Lower leg skin (tissue), 3 donors: ENCODE measurements around the gene HPN.

Experiments
- POLR2A ChIP-seq, 2 donors: fragments of 450-650 bp; IDR thresholded peaks; one replicate each; pipeline ENCODE4 v1.6.1; 2016 to 2017; ENCODE audit warnings: antibody characterized with exemption in 2 of 2, mild to moderate bottlenecking in 1 of 2, moderate library complexity in 1 of 2
- TF ChIP-seq, protein P1 (sequence below), 3 donors: fragments of 450-650 bp; IDR thresholded peaks; one replicate each; pipeline ENCODE4 v1.5.1; 2016; ENCODE audit warnings: antibody characterized with exemption in 3 of 3, mild to moderate bottlenecking in 3 of 3, moderate library complexity in 2 of 3

DNA sequence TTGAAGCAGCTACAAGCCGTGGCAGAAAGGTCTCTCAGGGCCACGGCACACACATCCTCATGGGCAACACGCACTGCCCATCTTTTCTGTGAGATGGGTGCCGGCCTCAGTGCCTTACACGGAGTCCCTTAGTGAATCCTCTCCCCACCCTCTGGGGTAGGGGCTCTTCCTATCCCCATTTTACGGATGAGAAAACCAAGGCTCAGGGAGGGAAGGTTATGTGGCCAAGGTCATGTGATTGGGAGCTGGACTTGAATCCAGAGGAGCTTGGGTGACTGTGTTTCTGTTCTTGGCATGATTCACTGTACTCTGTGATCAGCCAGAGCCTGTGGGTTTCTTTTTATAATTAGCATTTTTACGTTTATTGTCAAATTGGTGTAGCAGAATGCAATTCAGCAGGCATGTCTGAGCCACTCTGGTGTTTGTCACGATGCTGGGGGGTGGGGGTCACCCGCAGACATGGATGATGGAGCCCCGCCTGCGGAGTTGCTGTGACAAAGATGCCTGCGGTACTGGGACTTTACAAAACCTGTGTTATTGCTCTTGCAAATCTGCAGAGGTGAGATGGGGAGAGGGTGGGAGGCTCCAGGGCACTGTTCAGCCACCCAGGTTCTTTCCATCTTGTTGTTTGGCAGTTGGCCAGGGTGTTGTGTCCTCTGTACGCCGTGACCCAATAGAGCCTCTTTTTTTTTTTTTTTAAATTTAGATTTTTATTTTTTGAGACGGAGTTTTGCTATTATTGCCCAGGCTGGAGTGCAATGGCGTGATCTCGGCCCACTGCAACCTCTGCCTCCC lies 6.7 kb upstream of the HPN start:
- TF ChIP-seq, protein P1, sequence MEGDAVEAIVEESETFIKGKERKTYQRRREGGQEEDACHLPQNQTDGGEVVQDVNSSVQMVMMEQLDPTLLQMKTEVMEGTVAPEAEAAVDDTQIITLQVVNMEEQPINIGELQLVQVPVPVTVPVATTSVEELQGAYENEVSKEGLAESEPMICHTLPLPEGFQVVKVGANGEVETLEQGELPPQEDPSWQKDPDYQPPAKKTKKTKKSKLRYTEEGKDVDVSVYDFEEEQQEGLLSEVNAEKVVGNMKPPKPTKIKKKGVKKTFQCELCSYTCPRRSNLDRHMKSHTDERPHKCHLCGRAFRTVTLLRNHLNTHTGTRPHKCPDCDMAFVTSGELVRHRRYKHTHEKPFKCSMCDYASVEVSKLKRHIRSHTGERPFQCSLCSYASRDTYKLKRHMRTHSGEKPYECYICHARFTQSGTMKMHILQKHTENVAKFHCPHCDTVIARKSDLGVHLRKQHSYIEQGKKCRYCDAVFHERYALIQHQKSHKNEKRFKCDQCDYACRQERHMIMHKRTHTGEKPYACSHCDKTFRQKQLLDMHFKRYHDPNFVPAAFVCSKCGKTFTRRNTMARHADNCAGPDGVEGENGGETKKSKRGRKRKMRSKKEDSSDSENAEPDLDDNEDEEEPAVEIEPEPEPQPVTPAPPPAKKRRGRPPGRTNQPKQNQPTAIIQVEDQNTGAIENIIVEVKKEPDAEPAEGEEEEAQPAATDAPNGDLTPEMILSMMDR (IDR thresholded peaks at IDR 0.05), result no peak
- no peak for TF ChIP-seq POLR2A (IDR thresholded peaks at IDR 0.05)
